Stimulated activated CD4-positive, alpha-beta T cell treated with anti-CD3 and anti-CD28 coated beads, Interleukin-2, amount 100 ng/mL, for 24 hours (primary cell): ENCODE results near the gene DNAI1.
"Not testable (repeated sequence)": the region's sequence is repeated elsewhere in the genome, so short reads cannot be mapped to it uniquely, and the experiment has no call there.

Experiments
- DNase-seq, 2 donors: peaks; one replicate each; pipeline ENCODE4 v3.0.0-alpha.2; 2020

DNAI1 gene

DNA sequence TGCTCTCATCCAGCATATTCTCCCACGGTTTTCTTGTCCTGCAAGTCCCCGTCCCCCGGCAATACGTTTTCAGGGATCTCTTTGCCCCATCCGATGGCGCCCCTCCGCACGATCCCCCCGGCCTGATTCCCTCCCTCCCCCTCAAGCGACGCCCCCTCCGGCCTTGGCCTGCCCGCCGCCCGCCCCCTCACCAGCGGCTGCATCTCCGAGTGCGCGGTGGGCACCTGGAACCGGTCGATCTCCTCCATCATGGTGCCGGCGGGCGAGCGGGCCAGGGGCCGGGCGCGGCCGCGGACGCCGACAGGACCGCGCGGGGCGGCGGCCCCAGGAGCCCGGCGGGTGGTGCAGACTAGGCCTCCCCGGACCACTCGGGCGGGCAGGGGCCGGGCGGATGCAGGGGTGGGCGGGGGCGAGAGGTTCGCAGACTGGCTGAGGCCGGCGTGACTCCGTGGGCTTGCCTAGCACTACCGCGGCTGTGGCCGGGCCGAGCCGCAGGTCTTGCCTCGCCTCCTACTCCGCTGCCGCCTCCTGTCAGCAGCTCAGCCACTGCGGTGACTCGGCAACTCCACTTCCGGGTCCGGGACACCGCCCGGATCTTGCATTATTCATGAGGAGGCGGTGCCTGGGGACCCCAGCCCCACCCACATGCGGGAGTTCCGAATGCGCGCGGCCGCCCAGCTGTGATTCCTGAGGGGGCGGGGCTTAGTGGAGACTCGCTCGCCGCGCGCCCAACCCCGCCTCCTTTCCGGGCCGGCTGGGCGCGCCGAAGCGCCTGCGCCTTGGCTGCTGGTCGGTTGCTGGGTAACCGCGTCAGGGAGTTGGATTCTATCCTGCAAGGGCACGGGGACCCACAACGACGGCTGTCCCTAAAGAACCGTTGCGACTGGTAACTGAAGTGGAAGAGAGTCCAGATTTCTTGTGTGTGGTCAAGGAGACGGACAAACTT is at the start of gene DNAI1, which contains the start of gene FAM219A:
Gene DNAI1 (plus strand): TSS at position 793 of the 946 bp plus-strand sequence. CDS start 201 bp downstream, outside the sequence.
Gene FAM219A (minus strand): TSS at position 558 of the 946 bp plus-strand sequence. CDS start 307 bp downstream, at position 251.
- peak; percentile 99 for DNase-seq

DNA sequence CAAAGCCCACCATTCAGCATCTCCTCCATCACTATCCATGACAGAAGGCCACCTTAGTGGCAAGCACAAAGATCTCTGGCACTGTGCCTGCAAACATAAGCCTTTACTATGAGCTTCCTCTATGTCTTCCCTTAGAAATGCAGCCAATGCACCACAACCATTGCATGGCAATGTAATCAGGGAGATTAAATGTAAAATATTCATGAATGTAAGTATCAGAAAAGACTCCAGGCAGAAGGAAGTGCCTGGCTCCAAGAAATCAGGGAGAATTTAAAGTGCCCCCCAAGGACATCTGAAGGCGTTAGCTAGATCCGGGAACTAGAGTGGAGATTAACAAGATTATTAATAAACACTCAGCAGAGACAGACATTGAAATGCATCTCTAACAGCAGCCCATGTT is 49.5 kb upstream of the DNAI1 start:
- no peak for DNase-seq

DNA sequence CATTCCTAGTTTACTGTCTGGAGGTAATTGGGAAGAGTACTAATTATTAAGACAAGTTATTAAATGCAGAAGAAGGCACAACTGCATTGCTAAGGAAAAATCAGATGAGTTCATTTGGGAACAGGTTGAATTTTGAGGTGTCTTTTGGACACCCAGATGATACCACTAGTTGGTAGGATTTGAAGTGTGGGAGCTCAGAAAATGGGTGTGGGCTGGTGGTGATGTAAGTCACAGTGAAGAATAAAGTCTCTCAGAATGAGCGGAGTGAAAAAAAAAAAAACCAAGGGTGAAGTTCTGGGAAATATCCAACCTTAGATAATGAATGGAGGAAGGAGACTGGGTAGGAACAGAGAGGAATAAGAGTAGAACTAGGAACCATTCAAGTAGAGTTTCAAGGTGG is 46.3 kb upstream of the DNAI1 start:
- no peak for DNase-seq

DNA sequence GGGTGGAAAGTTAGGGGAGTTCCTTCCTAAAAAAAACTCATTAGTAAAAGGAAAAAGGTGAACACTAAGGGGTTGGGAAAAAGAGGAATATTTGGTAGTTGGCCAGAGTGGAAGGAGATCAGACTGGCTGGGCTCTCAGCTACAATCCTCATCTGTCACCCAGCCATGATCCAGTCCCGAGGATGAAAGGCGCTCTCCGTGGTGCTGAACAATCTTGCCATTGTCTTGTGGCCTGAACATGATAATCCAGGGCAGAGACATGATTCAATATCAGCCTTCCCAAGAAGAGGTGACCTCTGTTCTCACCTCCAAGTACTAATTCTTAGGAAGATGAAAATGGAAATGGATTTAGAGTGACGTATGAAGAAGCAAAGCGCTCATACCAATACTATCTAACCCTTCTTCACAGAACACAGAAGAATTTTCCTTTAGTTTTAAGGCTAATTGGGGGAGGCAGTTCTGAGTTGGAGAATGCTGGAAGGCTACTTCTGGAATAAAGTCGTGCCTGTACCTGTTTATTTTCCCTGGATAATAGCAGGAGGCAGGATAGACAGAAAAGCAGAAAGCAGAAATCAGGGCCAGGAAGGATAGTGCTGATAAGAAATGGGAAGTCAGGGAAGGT is 45.3 kb upstream of the DNAI1 start:
- DNase-seq: peak; percentile 33 to 44

DNA sequence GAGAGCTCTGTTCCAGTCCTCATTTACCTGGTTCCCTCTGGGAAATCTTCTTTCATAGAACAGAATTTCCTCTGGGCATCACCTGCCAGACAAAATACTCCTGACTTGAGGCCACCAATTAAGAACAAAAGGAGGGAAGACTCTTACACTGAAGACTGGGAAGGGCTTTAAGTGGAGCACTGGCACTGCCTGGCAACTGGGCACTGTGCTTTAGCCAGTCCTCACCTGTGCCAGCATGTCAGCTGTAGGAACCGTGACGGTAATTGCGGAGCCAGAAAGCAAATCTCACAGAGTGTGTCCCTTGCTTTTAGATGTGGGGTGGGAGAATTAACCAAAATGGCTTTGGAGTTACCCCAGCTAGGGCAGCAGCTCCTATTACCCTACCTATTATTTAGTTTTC is 40.9 kb upstream of the DNAI1 start:
- no peak for DNase-seq

DNA sequence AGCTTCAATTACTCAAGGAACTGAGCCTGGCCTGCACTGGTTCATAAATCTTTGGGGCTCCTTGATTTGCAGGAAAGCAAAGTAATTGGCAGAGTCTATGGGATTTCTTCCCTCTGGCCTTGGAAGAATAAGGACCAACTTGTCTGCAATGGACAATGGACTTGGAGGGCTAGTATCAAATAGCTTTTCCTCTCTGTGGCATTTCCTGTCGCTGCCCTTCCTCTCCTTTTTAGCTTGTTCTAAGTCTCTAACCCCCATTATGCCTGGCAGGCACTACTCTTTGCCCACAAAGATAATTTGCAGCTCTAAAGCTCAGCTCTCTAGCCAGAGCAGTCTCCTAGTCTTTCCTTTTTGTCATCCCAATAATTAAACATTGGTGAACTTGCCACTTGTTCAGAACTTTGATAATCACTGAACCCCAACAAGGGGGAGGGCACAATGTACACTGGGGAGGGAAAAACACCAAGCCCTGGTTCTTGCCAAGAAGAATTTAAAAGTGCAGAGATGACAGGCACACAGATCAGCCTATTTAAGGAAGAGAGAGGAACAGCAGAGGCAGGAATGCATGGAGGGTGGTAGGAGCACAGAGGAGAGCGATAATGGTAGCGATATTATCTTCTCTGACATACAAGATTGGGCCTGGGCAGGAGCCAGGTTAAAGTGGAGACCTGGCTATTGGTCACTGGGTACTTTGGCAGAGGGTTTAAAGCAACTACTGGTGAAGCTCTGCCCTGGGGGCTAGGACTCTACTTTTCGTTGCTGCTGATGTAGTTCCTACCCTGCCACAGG is 38.7 kb upstream of the DNAI1 start:
- no peak for DNase-seq

DNA sequence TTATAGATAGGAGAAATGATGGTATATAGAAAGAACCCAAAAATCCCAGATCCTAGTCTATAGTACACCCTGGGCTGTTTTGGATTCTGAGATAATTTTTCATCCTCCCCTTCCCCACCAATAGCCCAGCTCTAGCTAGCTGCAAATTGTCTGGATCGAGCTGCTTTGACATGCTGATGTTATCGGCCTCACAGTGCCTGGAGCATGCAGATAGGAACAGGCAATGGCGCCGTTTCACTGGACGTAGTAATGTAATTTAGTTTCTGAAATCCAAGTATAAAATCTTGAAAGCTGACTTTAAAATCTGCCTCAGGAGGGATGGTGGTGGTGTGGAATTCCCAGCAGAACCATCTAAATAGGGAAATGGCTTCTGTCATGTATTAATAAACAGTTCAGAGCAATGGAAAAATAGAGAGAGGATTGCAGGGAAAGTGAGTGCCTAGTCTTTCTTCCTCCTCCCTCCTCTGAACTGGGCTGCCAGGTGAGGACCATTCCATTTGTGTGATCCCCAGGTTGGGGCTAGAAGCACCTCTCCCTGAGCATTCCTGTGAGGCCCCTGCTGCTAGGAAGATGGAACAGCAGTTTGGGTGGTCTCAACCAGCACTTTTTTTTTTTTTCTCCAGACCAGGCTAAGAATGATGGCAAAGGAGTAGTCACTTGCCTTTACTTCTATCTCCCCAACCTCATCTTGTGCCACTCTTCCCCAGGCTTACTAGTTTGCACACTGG is 32.1 kb upstream of the DNAI1 start:
- no peak for DNase-seq

DNA sequence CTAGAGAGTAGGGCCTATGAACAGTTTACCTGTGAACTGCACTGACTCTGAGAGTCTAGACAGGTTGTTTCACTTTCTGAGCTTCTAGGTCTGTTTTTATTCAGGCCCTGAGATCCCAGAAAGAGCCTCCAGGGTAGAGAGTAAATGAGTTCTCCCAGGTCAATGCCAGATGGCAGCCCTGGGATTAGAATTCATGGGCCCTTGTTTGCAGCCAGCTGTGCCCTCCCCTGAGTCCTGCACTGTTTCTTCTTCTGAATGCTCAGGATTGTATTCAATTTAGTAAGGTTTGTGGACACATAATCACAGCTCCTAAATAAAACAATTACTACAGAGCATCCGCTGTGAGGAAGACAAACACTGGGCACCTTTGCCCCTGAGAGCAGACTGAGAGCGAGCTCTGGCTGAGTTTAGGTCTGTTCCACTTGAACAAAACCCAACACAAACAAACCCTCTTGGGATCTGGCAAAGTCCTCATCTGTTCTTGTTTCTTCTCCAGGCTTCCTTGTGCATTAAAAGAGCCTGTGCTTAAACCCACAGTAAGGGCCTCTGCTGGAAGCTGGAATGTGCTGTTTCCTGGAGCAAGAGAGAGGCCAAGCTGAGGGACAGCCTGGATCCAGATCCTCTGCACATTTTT is 30.2 kb upstream of the DNAI1 start:
- DNase-seq: no peak

DNA sequence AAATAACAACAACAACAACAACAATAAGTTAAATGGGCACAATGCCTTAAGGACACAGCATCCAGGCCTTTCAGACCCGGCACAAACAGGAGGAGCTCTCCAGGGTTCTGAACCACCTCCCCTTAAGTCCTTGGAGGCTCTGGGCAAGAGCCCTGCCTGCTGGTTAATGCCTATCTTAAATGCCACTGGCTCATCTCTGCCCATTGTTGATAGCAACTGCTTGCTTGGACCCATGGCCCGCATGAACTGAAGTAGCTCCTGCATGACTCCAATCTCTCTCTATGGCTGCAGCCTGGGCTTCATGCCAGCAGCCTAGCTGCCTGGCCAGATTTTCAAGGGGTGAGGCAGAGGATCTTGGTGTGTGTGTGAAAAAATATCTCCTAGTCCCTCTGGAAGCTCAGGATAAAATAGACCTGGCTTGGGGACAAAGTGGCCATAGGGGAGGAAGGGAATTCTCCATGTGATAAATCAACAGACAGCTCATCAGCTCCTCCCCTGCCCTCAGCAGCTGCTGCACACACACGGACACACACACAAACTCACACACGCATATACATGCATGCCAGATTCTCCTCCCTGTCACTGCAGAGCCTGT is 27.7 kb upstream of the DNAI1 start:
- DNase-seq: peak in 1 of 2 donors; percentile 8

DNA sequence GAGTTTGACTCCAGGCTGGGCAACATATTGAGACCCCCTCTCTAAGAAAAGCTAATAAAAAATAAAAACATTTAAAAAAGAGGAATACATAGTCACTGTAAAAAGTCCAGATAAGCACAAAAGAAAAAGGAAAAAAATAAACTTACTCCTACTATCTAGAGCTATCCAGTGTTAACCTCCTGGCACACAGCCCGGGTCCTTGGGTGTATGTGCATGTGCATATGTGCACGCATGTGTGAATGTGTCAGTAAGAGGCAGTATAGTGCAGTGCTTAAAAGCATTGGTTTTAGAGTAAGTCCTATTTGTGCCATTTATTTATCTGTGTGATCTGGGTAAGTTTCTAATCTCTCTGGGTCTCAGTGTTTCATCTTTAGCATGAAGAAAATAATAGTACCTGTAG is 26.9 kb upstream of the DNAI1 start:
- no peak for DNase-seq

DNA sequence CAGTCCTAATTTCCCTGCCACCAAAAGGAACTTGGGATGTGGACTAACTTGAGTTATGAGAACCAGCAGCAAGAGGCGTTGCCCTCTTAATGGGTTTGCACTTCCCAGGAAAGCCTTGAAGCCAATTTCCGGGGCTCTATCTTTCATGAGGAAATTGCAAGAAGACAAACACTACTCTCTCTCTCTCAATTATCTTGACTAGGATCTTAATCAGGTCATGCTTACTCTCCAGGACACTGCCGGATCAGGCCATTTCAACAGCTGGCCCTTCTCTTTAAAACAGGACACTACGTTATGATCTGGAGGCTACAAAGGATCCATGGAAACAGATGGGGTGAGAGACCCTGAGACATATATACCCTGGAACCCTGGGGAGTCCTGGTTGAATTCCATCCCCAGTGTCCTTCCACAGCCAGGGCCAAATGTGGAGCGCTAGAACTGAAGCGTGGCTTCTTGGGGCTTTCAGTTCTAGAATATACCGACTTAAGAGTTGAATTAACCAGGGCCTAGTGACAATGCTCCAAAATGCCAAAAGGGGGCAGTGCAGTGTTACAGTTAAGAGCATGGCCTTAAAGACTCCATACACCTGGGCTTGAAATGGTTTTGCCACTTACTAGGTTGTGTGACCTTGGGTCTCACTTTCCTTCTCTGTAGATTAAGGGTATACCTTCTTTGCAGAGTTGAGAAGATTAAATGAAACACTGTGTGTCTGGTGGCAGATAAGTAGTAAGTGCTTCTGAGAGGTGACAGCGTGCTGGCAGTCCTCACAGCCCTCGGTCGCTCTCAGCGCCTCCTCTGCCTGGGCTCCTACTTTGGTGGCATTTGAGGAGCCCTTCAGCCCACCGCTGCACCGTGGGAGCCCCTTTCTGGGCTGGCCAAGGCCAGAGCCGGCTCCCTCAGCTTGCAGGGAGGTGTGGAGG is 21.3 kb upstream of the DNAI1 start:
- DNase-seq: peak; percentile 63 to 66

DNA sequence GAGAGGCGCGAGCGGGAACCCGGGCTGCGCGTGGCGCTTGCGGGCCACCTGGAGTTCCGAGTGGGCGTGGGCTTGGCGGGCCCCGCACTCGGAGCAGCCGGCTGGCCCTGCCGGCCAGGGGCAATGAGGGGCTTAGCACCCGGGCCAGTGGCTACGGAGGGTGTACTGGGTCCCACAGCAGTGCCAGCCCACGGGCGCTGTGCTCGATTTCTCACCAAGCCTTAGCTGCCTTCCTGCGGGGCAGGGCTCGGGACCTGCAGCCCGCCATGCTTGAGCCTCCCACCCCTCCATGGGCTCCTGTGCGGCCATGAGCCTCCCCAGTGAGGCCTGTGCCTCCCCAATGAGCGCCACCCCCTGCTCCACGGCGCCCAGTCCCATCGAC is 20.7 kb upstream of the DNAI1 start:
- DNase-seq: not testable (repeated sequence)

DNA sequence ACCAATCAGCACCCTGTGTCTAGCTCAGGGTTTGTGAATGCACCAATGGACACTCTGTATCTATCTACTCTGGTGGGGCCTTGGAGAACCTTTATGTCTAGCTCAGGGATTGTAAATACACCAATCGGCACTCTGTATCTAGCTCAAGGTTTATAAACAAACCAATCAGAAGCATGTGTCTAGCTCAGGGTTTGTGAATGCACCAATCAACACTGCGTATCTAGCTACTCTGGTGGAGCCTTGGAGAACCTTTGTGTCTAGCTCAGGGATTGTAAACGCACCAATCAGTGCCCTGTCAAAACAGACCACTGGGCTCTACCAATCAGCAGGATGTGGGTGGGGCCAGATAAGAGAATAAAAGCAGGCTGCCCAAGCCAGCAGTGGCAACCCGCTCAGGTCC is 20.1 kb upstream of the DNAI1 start:
- DNase-seq: not testable (repeated sequence)

DNA sequence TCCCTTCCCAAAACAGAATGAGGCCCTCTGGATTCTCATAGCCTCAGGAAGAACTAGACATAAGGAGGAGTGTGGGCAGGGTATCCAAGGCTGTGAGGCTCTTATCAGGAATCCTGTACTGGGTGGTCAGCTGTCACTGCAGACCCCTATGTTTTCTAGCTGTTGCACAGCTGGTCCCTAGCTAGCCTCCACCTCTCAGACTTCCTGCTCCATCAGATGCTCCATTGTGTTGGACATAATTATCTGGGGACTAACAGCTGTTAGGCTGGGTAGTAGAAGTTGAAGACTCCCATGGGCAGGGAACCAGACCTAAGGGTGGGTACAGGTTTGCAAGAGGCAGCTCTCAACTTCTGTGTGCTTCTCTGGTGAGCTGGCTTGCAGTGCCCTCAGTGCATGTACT is 18.6 kb upstream of the DNAI1 start:
- DNase-seq: no peak

DNA sequence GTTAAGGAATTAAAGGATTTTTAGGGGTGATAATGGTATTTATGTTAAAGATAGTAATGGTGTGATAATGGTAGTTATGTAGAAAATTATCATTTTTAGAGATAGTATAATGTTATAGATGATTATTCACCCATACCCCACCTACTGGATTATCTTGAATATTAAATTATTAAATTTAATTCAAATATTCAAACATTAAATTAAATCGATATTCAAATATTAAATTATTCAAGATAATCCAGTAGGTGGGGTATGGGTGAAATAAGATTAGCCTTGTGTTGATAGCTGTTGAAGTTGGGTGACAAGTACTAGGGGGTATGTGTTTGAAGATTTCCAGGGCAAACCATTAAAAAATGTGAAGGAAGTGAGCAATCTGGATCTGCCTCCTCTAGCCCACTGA is 15.8 kb upstream of the DNAI1 start:
- no peak for DNase-seq

DNA sequence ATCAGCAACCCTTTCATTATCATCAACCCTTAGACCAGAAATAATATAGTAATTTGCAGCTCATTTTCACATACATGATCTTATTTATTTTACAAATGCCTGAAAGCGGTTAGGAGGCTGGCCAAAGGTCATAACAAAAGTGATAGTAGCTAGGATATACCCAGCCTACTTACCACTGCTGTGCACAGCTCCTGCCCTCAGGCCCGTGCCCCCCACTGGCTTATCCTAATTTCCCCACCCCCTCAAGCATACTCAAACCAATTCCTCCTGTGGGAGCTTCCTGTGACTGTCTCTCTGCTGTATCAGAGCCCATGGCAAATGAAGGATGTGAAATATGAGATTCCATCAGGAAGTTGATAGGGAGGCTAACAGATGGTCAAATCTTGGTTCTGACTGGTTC is 15.1 kb upstream of the DNAI1 start:
- no peak for DNase-seq

DNA sequence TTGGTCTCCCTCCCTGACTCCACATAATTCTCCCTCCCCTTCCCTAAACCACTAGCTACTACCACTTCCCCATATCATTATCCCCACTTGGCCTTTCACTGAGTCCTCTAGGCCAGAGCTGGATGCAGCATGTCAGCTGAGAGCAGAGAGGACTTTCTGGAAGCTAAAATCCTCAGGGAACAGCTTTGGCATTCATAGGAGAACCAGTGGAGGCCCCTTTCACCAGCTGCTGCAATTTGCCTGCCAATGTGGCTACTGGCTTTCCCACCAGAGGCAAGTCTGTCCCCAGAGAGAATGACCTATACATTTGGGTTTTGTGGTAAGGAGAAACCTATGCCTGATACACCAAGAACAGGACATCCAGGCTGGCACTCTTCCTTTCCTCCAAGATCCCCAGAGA is 14.6 kb upstream of the DNAI1 start:
- no peak for DNase-seq

DNA sequence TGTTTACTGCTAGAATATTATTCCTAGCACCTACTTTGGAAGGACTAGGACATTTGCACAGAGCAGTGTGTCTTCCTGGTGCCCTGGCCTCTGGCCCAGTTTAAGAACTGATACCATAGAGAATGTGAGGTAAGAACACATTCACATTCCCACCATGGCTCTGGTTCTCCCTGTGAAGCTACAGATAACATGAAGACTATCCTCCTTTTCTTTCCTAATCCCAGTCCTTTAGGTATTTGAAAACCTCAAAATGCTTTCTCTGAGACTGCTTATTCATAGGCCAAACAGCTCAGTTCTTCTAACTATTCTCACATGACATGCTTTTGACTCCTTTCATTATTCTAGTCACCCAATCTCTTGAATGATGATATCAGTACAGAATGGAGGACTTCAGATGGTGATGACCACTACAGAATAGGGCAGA is 12.1 kb upstream of the DNAI1 start:
- no peak for DNase-seq

DNA sequence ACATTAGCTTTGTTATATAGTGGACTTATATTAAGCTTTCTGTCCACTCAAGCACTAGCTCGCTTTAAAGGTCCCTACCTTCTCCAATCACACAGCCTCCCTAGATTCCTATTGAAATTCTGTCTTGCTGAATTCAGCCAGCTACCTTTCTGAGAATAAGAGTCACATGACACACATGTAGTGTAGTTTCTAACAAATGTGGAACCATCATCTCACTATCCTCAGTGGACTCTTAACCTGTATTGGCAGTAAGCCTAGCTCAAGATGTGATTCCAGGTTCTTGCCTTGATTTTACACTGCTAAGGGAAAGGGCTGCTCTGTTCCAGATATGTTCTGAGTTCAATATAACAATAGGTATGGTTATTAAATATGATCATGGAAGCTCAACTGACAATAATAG is 11.7 kb upstream of the DNAI1 start:
- DNase-seq: no peak

DNA sequence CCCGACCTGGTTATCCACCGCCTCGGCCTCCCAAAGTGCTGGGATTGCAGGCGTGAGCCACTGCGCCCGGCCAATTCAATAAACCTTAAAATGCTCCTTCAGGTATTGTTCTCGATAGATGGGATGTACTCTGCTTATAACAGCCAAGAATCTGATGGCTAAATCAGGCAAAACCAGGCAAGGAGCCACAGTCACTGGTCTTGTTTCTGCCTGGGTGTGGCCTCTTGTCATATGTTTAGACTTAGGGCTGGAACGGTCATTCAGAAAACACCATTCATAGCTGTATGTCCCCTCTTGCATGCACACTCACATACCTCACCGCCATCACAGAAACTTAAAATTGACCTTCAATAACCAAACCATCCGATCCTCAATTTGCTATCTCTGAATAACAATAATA is 8.0 kb upstream of the DNAI1 start:
- no peak for DNase-seq

DNA sequence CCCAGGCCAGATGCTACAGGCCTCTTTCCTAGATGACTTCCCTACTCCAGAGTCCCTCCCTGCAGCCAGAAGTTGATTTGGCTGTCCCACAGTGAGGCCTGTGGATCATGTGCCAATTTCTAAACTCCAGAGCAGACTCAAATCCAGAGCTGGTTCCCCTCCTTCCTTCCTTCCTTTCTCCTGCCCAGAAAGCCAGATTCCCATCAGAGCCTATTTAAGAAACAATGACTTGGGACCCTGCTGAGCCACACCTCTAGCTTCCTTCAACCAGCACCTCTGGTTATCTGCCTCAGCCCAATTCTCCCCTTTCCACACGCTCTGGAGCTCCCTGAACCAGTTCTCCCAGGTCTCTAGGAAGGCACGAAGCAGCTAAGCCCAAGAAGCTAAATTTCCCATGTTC is 7.5 kb upstream of the DNAI1 start:
- DNase-seq: no peak
